Activated CD8-positive, alpha-beta T cell treated with anti-CD3 and anti-CD28 coated beads for 36 hours (primary cell): Measurements from ENCODE around the gene IGFN1. TPM values are rescaled to one million over a fixed set of nuclear protein-coding genes. Genes with fewer than 3 reads are reported as not detected.
"Not testable (repeated sequence)": the region's sequence is repeated elsewhere in the genome, so short reads cannot be mapped to it uniquely, and the experiment has no call there.

Experiments
- ATAC-seq: fragments of 200-7000 bp; cut with Tn5 transposase; one replicate; pipeline ENCODE4 v1.10.0; 2021; ENCODE audit warnings: mild to moderate bottlenecking, moderate library complexity
- CTCF ChIA-PET: fragments of 350-600 bp; sonication (Branson Sonifier 250); formaldehyde crosslinking; loops from one replicate; lab custom pipeline; 2021; ENCODE audit warnings: antibody characterized with exemption; lab: Charles Lee
- POLR2A ChIA-PET: fragments of 350-600 bp; sonication (Branson Sonifier 250); formaldehyde crosslinking; loops from one replicate; lab custom pipeline; 2021; ENCODE audit warnings: antibody characterized with exemption; lab: Charles Lee
- DNase-seq: peaks from one replicate; pipeline ENCODE4 v3.0.0-alpha.2; 2020
- H3K27ac Mint-ChIP-seq: one replicate; pipeline ENCODE4 v1.8.0; 2021; ENCODE audit warnings: mild to moderate bottlenecking, mixed read lengths
- H3K27me3 Mint-ChIP-seq: one replicate; pipeline ENCODE4 v1.8.0; 2021; ENCODE audit warnings: mixed read lengths
- H3K36me3 Mint-ChIP-seq: one replicate; pipeline ENCODE4 v1.8.0; 2021; ENCODE audit warnings: low read depth, mixed read lengths
- H3K4me1 Mint-ChIP-seq: one replicate; pipeline ENCODE4 v1.8.0; 2021; ENCODE audit warnings: low read depth, mixed read lengths
- H3K4me3 Mint-ChIP-seq: one replicate; pipeline ENCODE4 v1.8.0; 2021; ENCODE audit warnings: mild to moderate bottlenecking, moderate library complexity, mixed read lengths
- H3K9me3 Mint-ChIP-seq: one replicate; pipeline ENCODE4 v1.8.0; 2021; ENCODE audit warnings: mixed read lengths
- intact Hi-C: fragments of 100-400 bp; cut with micrococcal nuclease; formaldehyde crosslinking; loops from one replicate; pipeline ENCODE4 v1.10.0; 2022
- total RNA-seq, 2 experiments: library from RNA; stranded (reverse); gene quantifications; one replicate each; pipeline ENCODE4 v1.2.3, GENCODE V29; 2021
- TF ChIP-seq, protein P1 (sequence below): fragments of 200-600 bp; IDR thresholded peaks from one replicate; pipeline ENCODE4 v1.8.0; 2022; ENCODE audit warnings: antibody characterized with exemption, mild to moderate bottlenecking

The IGFN1 gene
- total RNA-seq, 2 experiments from 2014 or later = not detected

DNA sequence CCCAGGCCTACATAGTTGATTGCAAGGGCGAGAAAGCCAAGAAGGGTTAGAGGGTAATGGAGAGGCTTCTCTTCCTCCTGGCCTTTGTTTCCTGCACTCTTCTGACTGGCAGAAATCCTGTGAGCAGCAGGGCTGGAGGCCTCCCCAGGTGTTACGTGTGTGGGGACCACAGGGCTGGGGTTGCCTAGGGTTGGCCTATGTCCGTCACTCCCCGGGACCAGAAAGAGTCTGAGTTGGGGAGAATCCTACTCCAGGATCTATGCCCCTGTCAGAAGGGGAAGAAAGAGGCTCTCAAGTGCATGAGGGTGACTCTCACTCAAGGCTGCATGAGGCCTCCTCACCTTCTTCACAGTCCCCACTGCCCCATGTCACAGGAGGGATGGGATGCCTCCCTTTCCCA, 38.5 kb downstream of the IGFN1 start:
- Mint-ChIP-seq H3K9me3 (peaks cover 2% of the 10 kb centered on the region), H3K36me3 (no peaks in the 10 kb centered on the region), H3K4me1 (no peaks in the 10 kb centered on the region), H3K27ac (no peak overlapping the region), H3K27me3 (peaks cover 8% of the 10 kb centered on the region), H3K4me3 (no peak overlapping the region)
- DNase-seq (no peak), ATAC-seq (no peak)
- CTCF ChIA-PET = no interaction called here
- intact Hi-C loops = no loop called here
- POLR2A ChIA-PET = no interaction called here
- TF ChIP-seq, protein P1, sequence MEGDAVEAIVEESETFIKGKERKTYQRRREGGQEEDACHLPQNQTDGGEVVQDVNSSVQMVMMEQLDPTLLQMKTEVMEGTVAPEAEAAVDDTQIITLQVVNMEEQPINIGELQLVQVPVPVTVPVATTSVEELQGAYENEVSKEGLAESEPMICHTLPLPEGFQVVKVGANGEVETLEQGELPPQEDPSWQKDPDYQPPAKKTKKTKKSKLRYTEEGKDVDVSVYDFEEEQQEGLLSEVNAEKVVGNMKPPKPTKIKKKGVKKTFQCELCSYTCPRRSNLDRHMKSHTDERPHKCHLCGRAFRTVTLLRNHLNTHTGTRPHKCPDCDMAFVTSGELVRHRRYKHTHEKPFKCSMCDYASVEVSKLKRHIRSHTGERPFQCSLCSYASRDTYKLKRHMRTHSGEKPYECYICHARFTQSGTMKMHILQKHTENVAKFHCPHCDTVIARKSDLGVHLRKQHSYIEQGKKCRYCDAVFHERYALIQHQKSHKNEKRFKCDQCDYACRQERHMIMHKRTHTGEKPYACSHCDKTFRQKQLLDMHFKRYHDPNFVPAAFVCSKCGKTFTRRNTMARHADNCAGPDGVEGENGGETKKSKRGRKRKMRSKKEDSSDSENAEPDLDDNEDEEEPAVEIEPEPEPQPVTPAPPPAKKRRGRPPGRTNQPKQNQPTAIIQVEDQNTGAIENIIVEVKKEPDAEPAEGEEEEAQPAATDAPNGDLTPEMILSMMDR = no peak

DNA sequence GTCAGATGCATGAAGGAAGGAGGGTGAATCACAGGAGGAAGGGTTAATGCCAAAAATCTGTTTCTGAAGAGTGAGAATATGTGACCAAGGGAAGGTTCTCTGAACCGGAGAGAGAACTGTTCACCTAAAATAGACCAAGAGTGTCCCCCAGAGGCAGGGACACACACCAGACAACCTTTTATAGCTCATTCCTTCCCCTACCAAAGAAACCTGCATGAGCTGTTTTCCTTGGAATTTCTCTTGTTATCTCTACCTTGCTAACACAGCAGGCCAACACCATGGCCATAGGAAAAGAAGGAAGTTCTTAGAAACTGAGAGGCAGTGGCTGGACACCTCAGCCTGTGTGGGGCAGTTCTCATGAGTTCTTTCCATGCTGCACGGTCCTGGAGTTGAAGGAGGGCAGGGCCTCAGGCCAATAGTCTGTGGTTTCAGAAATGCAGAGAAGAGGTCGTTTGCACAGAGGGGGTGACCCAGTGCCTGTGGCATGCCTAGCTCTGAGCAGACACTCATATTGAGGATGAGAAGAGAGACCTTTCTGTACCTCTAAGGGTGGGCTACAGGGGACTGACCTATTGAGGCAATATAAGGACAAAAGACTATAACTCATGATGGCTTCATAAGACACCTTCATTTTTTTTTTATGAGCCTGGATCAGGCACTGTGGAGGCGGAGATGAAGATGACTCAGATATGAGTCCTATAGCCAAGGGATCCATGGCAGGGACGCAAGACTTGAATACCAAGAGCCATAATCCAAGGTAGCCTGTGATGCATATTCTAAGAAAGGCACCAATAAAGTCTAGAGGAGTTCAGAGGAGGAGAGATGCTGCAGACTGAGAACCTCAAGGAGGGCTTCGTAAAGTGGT, 39.4 kb downstream of the IGFN1 start:
- intact Hi-C loops = no loop called here
- TF ChIP-seq, protein P1 = no peak
- ATAC-seq (no peak), DNase-seq (no peak)
- ChIA-PET CTCF (no interaction called here), POLR2A (interaction anchor here (0.9 kb wide), 1 partner anchor 230 kb away, joined by 3 read pairs; no protein-coding TSS in a partner anchor)
- Mint-ChIP-seq H3K27ac (no peak overlapping the region), H3K4me3 (no peak overlapping the region), H3K27me3 (peaks cover 8% of the 10 kb centered on the region), H3K4me1 (no peaks in the 10 kb centered on the region), H3K9me3 (peaks cover 2% of the 10 kb centered on the region), H3K36me3 (no peaks in the 10 kb centered on the region)

- TF ChIP-seq, protein P1 = no peak
Observed at GRCh38 chr1:201230676-201231075, 40.1 kb downstream of the IGFN1 start.

DNA sequence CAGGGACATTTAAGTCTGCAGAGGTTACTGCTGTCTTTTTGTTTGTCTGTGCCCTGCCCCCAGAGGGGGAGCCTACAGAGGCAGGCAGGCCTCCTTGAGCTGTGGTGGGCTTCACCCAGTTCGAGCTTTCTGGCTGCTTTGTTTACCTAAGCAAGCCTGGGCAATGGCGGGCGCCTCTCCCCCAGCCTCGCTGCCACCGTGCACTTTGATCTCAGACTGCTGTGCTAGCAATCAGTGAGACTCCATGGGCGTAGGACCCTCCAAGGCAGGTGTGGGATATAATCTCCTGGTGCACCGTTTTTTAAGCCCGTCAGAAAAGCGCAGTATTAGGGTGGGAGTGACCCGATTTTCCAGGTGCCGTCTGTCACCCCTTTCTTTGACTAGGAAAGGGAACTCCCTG, 49.0 kb downstream of the IGFN1 start:
- peaks cover 26% of the 10 kb centered on the region for H3K27me3 Mint-ChIP-seq
- H3K27ac Mint-ChIP-seq, H3K4me1 Mint-ChIP-seq, H3K4me3 Mint-ChIP-seq, CTCF ChIA-PET, POLR2A ChIA-PET, H3K36me3 Mint-ChIP-seq, ATAC-seq, DNase-seq, H3K9me3 Mint-ChIP-seq: not testable (repeated sequence)
- intact Hi-C loops = loop anchor here (10.0 kb wide), 1 partner anchor 65 kb away; no protein-coding TSS in a partner anchor

More at GRCh38 chr1:201230676-201231075, 40.1 kb downstream of the IGFN1 start:
- Mint-ChIP-seq H3K4me1 (no peaks in the 10 kb centered on the region), H3K27me3 (peaks cover 8% of the 10 kb centered on the region), H3K4me3 (no peak overlapping the region), H3K9me3 (peaks cover 2% of the 10 kb centered on the region), H3K36me3 (no peaks in the 10 kb centered on the region), H3K27ac (no peak overlapping the region)
- ChIA-PET POLR2A (interaction anchor here (0.9 kb wide), 1 partner anchor 229 kb away, joined by 3 read pairs; no protein-coding TSS in a partner anchor), CTCF (no interaction called here)
- intact Hi-C loops = no loop called here
- DNase-seq (no peak), ATAC-seq (no peak)

DNA sequence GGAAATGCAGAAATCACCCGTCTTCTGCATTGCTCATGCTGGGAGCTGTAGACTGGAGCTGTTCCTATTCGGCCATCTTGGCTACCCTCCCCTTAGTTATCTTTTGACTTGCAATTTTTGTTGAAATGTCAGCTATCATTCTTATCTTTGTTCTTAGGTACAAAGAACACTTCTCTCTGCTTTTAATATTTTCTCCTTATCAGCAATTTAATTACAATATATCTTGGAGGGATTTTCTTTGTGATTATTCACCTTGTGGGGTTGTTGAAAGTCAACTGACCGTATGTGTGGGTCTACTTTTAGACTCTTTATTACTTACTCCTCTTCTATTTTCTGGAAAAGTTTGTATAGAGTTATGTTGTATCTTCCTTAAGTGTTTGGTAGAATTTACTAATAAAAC, 49.5 kb downstream of the IGFN1 start:
- H3K4me3 Mint-ChIP-seq = no peak overlapping the region
- H3K36me3 Mint-ChIP-seq = no peaks in the 10 kb centered on the region
- ATAC-seq = no peak
- H3K27ac Mint-ChIP-seq = no peak overlapping the region
- intact Hi-C loops = loop anchor here (10.0 kb wide), 1 partner anchor 65 kb away; no protein-coding TSS in a partner anchor
- TF ChIP-seq, protein P1 = no peak
- peaks cover 26% of the 10 kb centered on the region for H3K27me3 Mint-ChIP-seq
- H3K4me1 Mint-ChIP-seq = no peaks in the 10 kb centered on the region
- no peak for DNase-seq
- no peaks in the 10 kb centered on the region for H3K9me3 Mint-ChIP-seq
- ChIA-PET CTCF (no interaction called here), POLR2A (no interaction called here)
